Fibroblast of skin of back (primary cell): ENCODE data around the gene CLCN6.
"Not testable (repeated sequence)": the region's sequence is repeated elsewhere in the genome, so short reads cannot be mapped to it uniquely, and the experiment has no call there.

Source experiments
- DNase-seq: peaks from one replicate; pipeline ENCODE4 v3.0.0-alpha.2; 2013

Gene CLCN6

DNA sequence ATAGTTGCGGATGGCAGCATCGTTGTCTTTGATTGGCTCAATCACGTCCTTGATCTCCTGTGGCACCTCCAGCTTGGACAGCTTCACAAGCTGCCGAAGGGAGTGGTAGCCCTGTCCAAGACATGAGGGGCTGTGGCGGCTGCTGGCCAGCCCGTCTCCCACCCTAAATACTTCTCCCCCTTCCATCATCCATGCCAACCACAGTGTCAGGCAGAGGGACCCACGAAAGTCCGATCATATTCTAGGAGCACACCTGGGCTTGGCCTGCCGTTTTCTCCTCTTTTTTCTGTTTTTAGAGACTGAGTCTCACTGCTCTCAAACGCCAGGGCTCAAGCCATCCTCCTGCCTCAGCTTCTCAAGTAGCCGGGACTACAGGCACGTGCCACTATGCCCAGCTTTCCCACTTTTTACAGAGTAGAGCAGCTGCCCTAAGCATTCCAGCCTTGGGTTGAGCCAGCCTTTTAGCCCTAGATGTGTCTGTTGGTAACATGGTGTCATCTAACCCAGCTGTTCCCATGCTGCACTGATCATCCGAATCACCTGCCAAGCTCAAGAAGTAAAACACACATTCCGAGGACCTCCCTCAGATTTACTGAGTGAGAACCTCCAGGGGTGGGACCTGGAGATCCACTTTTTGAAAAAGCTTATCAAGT is 10.6 kb upstream of the CLCN6 start:
- no peak for DNase-seq

- DNase-seq = no peak
Measured at GRCh38 chr1:11796036-11796828, 9.8 kb upstream of the CLCN6 start.

- DNase-seq = no peak
Measured at GRCh38 chr1:11797525-11798216, 8.3 kb upstream of the CLCN6 start.

DNA sequence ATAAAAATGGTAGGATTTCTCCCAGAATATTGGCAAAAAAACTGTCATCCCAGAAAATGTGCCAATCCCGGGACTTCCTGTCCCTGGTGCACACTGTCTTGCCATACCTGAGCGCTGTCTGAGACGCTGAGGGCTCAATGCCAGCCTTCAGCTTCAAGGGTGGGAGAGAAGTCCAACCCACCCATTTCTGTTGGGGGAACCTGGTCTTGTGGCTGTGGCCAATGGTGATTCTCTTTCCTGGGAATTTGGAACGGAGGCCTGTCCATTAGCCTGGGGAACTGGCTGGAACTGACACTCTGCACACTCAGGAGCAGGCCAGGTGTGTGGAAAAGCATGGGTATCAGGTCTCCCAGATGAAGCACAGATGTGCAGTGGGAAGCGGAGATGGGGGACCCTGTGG is 6.9 kb upstream of the CLCN6 start:
- DNase-seq = no peak

- no peak for DNase-seq
Measured at GRCh38 chr1:11799896-11800295, 6.1 kb upstream of the CLCN6 start.

DNA sequence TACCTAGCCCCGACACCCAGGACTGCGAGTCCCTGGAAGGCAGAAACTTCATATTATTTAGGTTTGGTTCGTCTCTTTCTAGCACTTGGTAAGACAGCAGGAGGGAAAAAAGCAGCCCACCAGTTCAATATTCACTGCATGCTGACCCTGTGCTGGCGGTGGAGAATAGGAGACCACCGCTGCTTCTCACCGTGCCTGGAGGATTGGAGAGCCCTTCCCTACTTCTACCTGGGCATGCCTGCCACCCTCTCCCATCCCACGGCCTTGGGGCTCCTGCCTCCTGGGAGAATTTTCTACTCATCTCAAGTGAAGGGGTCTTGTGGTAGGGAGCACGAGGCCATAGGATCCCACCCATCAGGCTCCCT is 5.6 kb upstream of the CLCN6 start:
- DNase-seq = no peak

GRCh38 chr1:11800756-11801433 is 5.1 kb upstream of the CLCN6 start:
- no peak for DNase-seq

- no peak for DNase-seq
Measured at GRCh38 chr1:11802616-11802972, 3.4 kb upstream of the CLCN6 start.

GRCh38 chr1:11802973-11803885 is 2.8 kb upstream of the CLCN6 start:
- peak; percentile 93 for DNase-seq

- not testable (repeated sequence) for DNase-seq
Measured at GRCh38 chr1:11803924-11804665, 1.9 kb upstream of the CLCN6 start.

DNA sequence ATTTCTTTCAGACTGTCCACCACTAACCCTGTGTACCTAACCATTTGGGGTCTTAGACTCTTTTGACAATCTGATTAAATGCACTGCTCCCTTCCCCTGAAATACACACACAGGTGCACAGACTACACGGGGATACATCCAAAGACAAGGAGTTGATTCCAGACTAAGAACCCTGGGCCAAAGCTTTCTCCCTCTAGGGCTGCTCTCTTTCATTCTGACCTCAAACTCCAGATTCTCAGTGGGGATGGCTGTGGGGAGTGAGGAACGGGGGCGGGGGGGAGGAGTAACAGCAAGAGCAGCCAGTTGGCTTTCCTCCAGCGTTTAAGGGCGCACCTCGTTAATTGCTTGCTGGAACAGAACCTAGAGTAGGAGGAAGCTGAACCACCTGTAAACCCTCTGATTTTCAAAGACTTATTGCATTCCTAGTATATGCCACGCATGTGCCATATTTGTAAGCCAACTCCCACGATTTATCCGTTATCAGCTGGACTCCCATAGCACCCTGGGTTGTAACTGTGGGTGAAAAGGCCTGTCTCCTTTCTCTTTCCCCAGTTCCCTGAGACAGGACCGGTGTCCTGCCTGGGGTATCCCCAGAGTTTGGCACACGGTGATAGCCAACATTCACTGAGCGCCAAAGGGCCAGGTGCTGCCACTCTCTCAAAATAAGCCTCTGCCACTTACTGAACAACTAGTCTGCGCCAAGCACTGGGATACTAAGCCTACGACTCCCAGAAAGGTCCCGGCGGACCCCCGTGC is 1.1 kb upstream of the CLCN6 start:
- DNase-seq = no peak

DNA sequence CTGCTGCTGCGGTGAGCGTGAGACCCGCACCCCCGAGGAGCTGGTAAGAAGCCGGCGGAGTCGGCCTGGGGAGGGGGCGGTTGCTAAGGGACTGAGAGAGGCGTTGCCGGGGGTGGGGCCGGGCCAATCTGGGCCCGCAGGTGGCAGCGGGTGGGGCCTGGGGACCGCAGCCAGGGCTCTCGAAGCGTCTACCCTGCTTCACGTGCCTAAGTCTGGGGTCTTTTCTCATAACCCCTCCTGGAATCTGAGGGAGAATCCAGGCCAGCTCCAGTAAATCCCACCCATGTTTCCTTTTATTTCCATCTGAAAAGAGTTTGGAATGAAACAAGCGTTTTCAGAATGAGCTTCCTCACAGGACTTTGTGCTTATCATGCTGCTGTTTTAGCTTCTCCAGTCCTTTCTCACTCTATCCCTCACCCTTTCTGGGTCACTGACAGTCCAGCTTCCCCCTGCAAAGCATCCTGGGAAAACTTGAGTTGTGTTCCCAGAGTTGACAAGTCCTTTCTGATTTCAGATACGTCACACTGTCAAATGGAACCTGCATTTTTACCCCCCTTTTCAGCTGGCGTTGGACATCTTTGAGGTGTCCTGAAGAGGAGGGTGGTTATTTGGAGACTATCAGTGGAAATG is 431 bp downstream of the CLCN6 start:
- peak; percentile 36 for DNase-seq

DNA sequence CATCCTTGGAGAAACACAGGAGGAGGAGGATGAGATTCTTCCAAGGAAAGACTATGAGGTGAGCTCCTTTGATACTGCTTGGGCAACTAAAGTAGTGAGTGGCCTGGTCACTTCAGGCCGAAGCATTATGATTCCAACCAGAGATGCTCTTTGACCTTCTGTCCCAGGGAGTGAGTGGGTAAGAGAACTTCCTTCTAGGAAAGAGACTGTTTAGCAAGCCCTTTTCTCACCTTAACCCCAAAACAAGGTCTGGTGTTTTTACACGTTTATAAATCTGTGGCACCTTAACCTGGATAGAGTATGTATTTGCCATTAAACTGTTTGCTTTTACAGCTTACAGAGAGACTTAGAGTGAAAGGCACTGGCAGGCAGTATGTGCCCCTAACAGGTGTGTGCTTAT is 1.1 kb downstream of the CLCN6 start:
- no peak for DNase-seq

DNA sequence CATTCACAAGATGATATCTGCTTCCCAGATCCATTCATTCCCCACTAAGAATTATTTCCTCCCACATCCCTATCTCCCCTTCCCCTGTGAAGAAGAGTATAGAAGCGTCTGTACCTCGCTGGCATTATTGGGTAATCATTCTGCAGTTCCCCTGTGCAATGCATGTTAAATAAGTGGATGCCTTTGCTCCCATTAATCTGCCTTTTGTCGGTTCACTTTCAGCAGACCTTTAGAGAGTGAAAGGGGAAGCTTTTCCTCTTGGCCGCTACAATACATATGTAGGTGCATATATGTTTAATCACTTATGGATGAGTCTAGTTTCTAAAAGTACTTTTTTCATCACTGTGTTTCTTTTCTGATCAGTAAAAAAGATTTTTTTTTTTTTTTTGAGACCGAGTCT is 7.0 kb downstream of the CLCN6 start:
- no peak for DNase-seq

DNA sequence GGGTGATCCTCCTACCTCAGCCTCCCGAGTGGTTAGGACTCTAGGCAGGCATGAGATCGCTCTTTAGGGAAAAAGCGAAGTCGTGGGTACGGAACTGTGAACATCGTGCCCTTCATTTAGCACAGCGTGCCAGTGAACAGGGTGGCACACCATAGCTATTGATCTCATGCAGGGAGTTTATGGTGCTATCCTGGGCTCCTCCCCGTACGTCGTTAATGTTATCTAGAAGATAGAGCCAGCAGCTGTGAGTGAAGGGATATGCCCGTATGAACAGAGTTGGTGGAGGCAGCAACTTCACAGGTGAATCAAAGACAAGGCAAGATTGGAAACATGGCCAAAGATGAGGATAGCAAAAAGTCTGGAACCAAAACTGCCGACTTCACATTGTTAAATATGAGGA is 11.2 kb downstream of the CLCN6 start:
- DNase-seq = no peak

- no peak for DNase-seq
Measured at GRCh38 chr1:11822091-11822490, 16.1 kb downstream of the CLCN6 start.

- DNase-seq = no peak
Measured at GRCh38 chr1:11823366-11824137, 17.6 kb downstream of the CLCN6 start.

DNA sequence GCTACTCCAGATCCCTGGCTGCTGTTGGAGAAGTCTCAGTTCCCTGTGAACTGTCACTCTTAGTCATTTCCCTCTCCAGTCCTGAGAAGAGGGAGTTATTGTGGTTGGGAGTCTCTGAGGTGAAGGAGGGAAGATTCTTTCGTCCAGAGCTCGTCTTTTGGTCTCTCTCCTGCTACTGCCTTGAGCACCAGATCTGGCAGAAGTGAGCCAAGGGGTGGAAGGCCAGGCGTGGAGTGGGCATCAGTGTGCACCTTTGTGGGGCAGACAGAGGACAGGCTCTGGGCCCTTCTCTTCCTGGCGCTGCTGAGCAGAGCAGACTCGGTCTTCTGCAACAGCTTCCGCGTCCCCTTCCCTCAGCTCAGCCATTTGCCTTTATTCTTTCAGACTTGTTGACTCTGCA is 19.1 kb downstream of the CLCN6 start:
- DNase-seq = no peak

DNA sequence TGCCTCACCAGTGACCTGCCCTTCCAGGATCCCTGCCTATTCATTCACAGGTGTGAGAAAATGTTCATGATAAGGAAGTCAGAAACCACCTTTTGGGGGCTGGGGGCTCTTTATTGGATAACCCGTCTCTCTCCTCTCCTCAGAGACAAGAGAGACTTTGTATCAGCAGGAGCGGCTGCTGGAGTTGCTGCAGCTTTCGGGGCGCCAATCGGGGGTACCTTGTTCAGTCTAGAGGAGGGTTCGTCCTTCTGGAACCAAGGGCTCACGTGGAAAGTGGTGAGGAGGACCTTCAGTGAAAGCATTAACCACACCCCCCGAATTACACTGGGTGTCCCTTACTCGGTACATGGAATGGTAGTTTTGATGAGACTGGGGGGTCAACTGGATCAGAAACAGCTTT is 21.0 kb downstream of the CLCN6 start:
- no peak for DNase-seq
